Activated T-cell treated with anti-CD3 and anti-CD28 coated beads, Interleukin-2, amount 50 U/mL, for 72 hours (primary cell): ENCODE measurements around the gene COL18A1. TPM values are rescaled to one million over a fixed set of nuclear protein-coding genes. Genes with fewer than 3 reads are reported as not detected.

ENCODE experiments used
- ATAC-seq, 2 donors: fragments of 150-1000 bp; cut with Tn5 transposase; replicated peaks in 1 of 2; 2 replicates each; pipeline ENCODE4 v1.10.0; 2021; ENCODE audit warnings: moderate library complexity in 2 of 2, mild to moderate bottlenecking in 1 of 2
- DNase-seq, 2 donors: peaks; one replicate each; pipeline ENCODE4 v3.0.0; 2021 to 2022; ENCODE audit warnings: mixed read lengths in 1 of 2
- H3K27ac Mint-ChIP-seq: one replicate; pipeline ENCODE4 v1.8.0; 2022; ENCODE audit warnings: mild to moderate bottlenecking, moderate library complexity, mixed read lengths
- H3K27me3 Mint-ChIP-seq: one replicate; pipeline ENCODE4 v1.8.0; 2022; ENCODE audit warnings: low read depth, mixed read lengths
- H3K36me3 Mint-ChIP-seq, 2 donors: one replicate each; pipeline ENCODE4 v1.8.0; 2022; ENCODE audit warnings: mixed read lengths in 2 of 2, mild to moderate bottlenecking in 1 of 2; ENCODE audit not compliant: insufficient read depth in 2 of 2
- H3K4me1 Mint-ChIP-seq: one replicate; pipeline ENCODE4 v1.8.0; 2022; ENCODE audit warnings: low read depth, mixed read lengths
- H3K4me3 Mint-ChIP-seq, 2 donors: one replicate each; pipeline ENCODE4 v1.8.0; 2022; ENCODE audit warnings: mild to moderate bottlenecking in 2 of 2, mixed read lengths in 2 of 2, moderate library complexity in 2 of 2
- H3K9me3 Mint-ChIP-seq, 2 donors: one replicate each; pipeline ENCODE4 v1.8.0; 2022; ENCODE audit warnings: mixed read lengths in 2 of 2
- total RNA-seq, 2 donors: library from RNA; stranded (reverse); gene quantifications; one replicate each; pipeline ENCODE4 v1.2.3, GENCODE V29; 2022

The COL18A1 gene
- total RNA-seq, 2 donors from 2014 or later: 4.9 to 7.5 TPM

- Mint-ChIP-seq H3K9me3 (no peaks in the 10 kb centered on the region), H3K4me1 (no peaks in the 10 kb centered on the region), H3K27ac (no peak overlapping the region), H3K27me3 (no peaks in the 10 kb centered on the region), H3K36me3 (no peaks in the 10 kb centered on the region), H3K4me3 (no peak overlapping the region)
- DNase-seq: no peak
- no peak for ATAC-seq
Measured at GRCh38 chr21:45491056-45491455, 86.1 kb downstream of the COL18A1 start.

GRCh38 chr21:45491623-45492022 lies 86.7 kb downstream of the COL18A1 start:
- no peak for ATAC-seq
- no peaks in the 10 kb centered on the region for H3K36me3 Mint-ChIP-seq
- H3K4me3 Mint-ChIP-seq: no peak overlapping the region
- DNase-seq: no peak
- H3K4me1 Mint-ChIP-seq: no peaks in the 10 kb centered on the region
- H3K9me3 Mint-ChIP-seq: no peaks in the 10 kb centered on the region
- H3K27me3 Mint-ChIP-seq: no peaks in the 10 kb centered on the region
- H3K27ac Mint-ChIP-seq: no peak overlapping the region

- no peak for DNase-seq
- Mint-ChIP-seq H3K4me3 (no peak overlapping the region), H3K36me3 (no peaks in the 10 kb centered on the region), H3K9me3 (no peaks in the 10 kb centered on the region), H3K4me1 (no peaks in the 10 kb centered on the region), H3K27ac (no peak overlapping the region), H3K27me3 (no peaks in the 10 kb centered on the region)
- no peak for ATAC-seq
Measured at GRCh38 chr21:45492765-45493164, 87.8 kb downstream of the COL18A1 start.

- H3K27ac Mint-ChIP-seq: no peak overlapping the region
- DNase-seq (no peak), ATAC-seq (no peak)
- H3K9me3 Mint-ChIP-seq: no peaks in the 10 kb centered on the region
- no peaks in the 10 kb centered on the region for H3K36me3 Mint-ChIP-seq
- no peaks in the 10 kb centered on the region for H3K27me3 Mint-ChIP-seq
- no peaks in the 10 kb centered on the region for H3K4me1 Mint-ChIP-seq
- H3K4me3 Mint-ChIP-seq: no peak overlapping the region
Measured at GRCh38 chr21:45493401-45494001, 88.5 kb downstream of the COL18A1 start.

GRCh38 chr21:45494135-45494850 lies 89.3 kb downstream of the COL18A1 start:
- Mint-ChIP-seq H3K4me3 (no peak overlapping the region), H3K4me1 (no peaks in the 10 kb centered on the region), H3K36me3 (peaks cover 0 to 1% of the 10 kb centered on the region in 2 donors), H3K9me3 (no peaks in the 10 kb centered on the region), H3K27me3 (no peaks in the 10 kb centered on the region), H3K27ac (no peak overlapping the region)
- DNase-seq (no peak), ATAC-seq (no peak)

GRCh38 chr21:45494851-45495680 lies 90.1 kb downstream of the COL18A1 start:
- DNase-seq (no peak), ATAC-seq (no peak)
- Mint-ChIP-seq H3K36me3 (peaks cover 4 to 7% of the 10 kb centered on the region in 2 donors), H3K9me3 (peaks cover 0 to 5% of the 10 kb centered on the region in 2 donors), H3K27me3 (no peaks in the 10 kb centered on the region), H3K27ac (no peak overlapping the region), H3K4me3 (no peak overlapping the region), H3K4me1 (no peaks in the 10 kb centered on the region)

GRCh38 chr21:45496151-45496967 lies 91.4 kb downstream of the COL18A1 start:
- ATAC-seq: no peak
- H3K9me3 Mint-ChIP-seq: peaks cover 0 to 6% of the 10 kb centered on the region in 2 donors

GRCh38 chr21:45496968-45497845 lies 92.2 kb downstream of the COL18A1 start:
- no peaks in the 10 kb centered on the region for H3K4me1 Mint-ChIP-seq
- H3K9me3 Mint-ChIP-seq: peaks cover 0 to 6% of the 10 kb centered on the region in 2 donors
- H3K27me3 Mint-ChIP-seq: no peaks in the 10 kb centered on the region
- no peak overlapping the region for H3K4me3 Mint-ChIP-seq
- ATAC-seq (no peak), DNase-seq (no peak)
- H3K27ac Mint-ChIP-seq: no peak overlapping the region
- peaks cover 4 to 8% of the 10 kb centered on the region in 2 donors for H3K36me3 Mint-ChIP-seq

More at GRCh38 chr21:45496151-45496967, 91.4 kb downstream of the COL18A1 start:
- H3K27me3 Mint-ChIP-seq: no peaks in the 10 kb centered on the region
- H3K27ac Mint-ChIP-seq: no peak overlapping the region
- no peak overlapping the region for H3K4me3 Mint-ChIP-seq
- DNase-seq: no peak
- no peaks in the 10 kb centered on the region for H3K4me1 Mint-ChIP-seq
- H3K36me3 Mint-ChIP-seq: peaks cover 4 to 8% of the 10 kb centered on the region in 2 donors

- no peak for ATAC-seq
- H3K4me3 Mint-ChIP-seq: no peak overlapping the region
- H3K4me1 Mint-ChIP-seq: no peaks in the 10 kb centered on the region
- no peak for DNase-seq
- H3K9me3 Mint-ChIP-seq: peaks cover 0 to 6% of the 10 kb centered on the region in 2 donors
- H3K36me3 Mint-ChIP-seq: peaks cover 4 to 8% of the 10 kb centered on the region in 2 donors
- no peak overlapping the region for H3K27ac Mint-ChIP-seq
- H3K27me3 Mint-ChIP-seq: no peaks in the 10 kb centered on the region
Measured at GRCh38 chr21:45497846-45498645, 93.1 kb downstream of the COL18A1 start.

GRCh38 chr21:45498646-45499000 lies 93.7 kb downstream of the COL18A1 start:
- no peaks in the 10 kb centered on the region for H3K4me1 Mint-ChIP-seq
- no peaks in the 10 kb centered on the region for H3K27me3 Mint-ChIP-seq
- DNase-seq (no peak), ATAC-seq (no peak)
- no peak overlapping the region for H3K27ac Mint-ChIP-seq
- peaks cover 0 to 6% of the 10 kb centered on the region in 2 donors for H3K9me3 Mint-ChIP-seq
- H3K4me3 Mint-ChIP-seq: no peak overlapping the region
- peaks cover 4 to 8% of the 10 kb centered on the region in 2 donors for H3K36me3 Mint-ChIP-seq

GRCh38 chr21:45499201-45499750 lies 94.3 kb downstream of the COL18A1 start:
- H3K4me3 Mint-ChIP-seq: no peak overlapping the region
- peaks cover 0 to 6% of the 10 kb centered on the region in 2 donors for H3K9me3 Mint-ChIP-seq
- ATAC-seq (no peak), DNase-seq (no peak)
- no peaks in the 10 kb centered on the region for H3K4me1 Mint-ChIP-seq
- peaks cover 4 to 8% of the 10 kb centered on the region in 2 donors for H3K36me3 Mint-ChIP-seq
- no peaks in the 10 kb centered on the region for H3K27me3 Mint-ChIP-seq
- no peak overlapping the region for H3K27ac Mint-ChIP-seq
